GM21717 (cell line): ENCODE measurements around the gene FLRT1.

Source experiments
- ATAC-seq: cut with Tn5 transposase; IDR thresholded peaks from one replicate; pipeline ENCODE4 v1.9.1; 2021; ENCODE audit warnings: mild to moderate bottlenecking, moderate library complexity; ENCODE audit not compliant: unreplicated experiment

The FLRT1 gene

GRCh38 chr11:64023712-64024710 lies 11.7 kb upstream of the FLRT1 start:
- no peak for ATAC-seq

GRCh38 chr11:64025205-64025604 lies 10.5 kb upstream of the FLRT1 start:
- no peak for ATAC-seq

GRCh38 chr11:64026575-64027205 lies 9.0 kb upstream of the FLRT1 start:
- no peak for ATAC-seq

GRCh38 chr11:64027651-64028397 lies 7.9 kb upstream of the FLRT1 start:
- ATAC-seq: no peak

DNA sequence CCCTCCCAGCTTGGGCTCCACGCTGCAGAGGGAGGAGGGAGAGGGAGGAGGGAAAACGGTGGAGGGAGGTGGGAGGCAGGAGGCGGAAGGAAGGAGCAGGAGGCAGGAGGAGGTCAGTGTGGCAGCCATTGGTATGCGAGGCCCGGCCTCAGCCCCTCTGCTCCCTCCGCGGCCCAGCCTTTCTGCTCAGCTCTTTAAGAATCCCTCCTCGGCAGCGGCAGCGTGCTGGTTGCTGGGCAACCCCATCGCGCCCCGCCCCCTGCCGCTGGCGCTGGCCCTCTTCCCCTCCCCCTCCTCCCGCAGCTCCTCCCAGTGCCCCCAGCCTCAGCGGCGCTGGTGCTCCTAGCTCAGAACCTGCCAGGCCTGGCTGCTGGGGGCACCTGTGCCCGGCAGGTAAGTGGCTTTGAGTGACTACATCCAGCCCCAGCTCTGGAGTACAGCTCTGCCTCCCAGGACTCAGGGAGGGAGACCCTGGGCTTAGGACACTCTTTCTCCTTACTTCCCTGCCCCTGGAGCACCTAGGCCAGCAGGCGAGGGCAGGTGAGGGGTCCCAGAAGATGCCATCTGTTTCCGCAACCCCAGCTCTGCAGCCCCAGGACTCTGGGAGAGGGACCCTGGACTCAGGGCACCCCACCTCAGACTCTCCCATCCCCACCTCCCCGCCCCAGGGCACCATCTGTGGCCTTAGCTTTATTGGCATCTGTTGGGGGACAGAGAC lies 7.2 kb upstream of the FLRT1 start:
- ATAC-seq: no peak

- no peak for ATAC-seq
Measured at GRCh38 chr11:64029773-64030172, 6.0 kb upstream of the FLRT1 start.

DNA sequence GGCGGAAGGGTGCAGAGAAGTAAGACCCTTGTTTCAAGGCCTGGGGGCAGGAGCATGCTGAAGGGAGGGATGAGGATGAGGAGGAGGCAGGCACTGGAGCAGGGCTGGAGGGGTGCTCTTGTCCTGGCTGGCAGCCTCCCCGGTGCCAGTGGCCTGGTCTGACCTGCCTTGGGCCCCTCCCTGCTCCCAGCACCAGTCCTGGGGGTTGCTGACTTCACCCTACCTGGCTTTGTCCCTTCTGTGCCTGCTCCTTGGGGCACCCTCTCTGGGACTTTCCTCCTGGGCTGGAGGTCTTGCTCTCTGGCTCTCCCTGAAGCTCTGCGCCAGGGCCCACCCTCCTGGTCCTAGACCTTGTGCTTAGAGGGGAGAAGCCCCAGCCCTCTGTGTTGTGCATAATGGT lies 4.7 kb upstream of the FLRT1 start:
- ATAC-seq: no peak

DNA sequence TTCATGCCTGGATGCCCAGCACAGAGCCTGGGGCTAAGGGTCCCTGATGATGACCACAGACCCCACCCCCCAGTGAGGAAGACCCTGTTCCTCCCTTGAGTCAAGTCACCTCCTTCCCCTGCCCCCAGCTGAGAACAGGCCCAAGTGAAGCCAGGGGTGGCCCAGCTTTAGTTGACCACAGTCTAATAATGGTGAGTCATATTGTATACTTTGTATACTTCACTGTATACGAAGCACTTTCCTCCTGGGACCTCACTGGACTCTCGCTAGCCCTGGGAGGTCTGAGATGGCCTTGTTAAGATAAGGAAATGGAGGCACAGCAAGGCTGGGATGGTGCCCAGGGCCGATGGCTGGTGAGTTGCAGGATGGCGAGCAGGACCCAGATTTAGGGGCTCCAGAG lies 3.7 kb upstream of the FLRT1 start:
- ATAC-seq: no peak

DNA sequence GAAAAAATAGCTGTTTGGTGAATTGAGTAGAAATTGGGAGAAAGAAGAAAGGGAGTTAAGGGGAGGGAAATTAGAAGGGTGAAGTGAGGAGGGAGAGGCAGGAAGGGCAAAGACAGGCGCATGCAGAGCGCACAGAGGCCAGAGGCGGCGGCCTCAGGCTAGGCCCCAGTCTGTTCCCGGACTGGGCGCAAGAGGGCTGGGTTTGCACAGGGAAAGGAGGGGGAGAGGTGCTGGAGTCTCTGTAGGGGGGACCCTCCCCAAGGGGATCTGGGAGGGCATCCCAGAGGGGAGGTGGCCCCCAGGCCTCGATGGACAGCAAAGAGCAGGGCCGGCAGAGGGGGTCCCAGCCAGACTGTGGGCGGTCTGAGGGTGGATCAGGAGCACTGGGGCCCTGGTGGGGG lies 1.3 kb upstream of the FLRT1 start:
- no peak for ATAC-seq

DNA sequence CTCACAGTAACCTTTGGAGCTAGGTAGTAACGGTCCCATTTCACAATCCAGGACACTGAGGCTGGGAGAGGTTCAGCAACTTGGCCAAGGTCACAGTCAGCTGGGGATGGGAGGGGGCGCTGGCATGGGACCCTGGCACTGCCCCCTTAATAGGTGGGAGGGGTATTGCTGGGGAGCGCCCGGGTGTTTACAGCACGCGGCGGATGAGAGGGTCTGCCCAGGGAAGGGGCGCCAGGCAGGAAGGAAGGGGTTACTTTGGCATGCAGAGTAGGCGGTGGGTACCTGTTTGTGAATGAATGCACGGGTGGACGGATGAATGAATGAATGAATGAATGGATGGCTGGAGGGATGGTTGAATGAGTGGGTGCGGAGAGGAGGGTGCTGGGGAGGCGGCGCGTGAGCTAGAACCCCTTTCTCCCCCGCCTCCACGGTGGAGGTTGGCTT lies 628 bp upstream of the FLRT1 start:
- ATAC-seq: no peak

GRCh38 chr11:64036087-64037026 lies 626 bp downstream of the FLRT1 start:
- no peak for ATAC-seq

GRCh38 chr11:64037027-64037634 lies 1.4 kb downstream of the FLRT1 start:
- ATAC-seq: no peak

- no peak for ATAC-seq
Measured at GRCh38 chr11:64038500-64038899, 2.8 kb downstream of the FLRT1 start.

DNA sequence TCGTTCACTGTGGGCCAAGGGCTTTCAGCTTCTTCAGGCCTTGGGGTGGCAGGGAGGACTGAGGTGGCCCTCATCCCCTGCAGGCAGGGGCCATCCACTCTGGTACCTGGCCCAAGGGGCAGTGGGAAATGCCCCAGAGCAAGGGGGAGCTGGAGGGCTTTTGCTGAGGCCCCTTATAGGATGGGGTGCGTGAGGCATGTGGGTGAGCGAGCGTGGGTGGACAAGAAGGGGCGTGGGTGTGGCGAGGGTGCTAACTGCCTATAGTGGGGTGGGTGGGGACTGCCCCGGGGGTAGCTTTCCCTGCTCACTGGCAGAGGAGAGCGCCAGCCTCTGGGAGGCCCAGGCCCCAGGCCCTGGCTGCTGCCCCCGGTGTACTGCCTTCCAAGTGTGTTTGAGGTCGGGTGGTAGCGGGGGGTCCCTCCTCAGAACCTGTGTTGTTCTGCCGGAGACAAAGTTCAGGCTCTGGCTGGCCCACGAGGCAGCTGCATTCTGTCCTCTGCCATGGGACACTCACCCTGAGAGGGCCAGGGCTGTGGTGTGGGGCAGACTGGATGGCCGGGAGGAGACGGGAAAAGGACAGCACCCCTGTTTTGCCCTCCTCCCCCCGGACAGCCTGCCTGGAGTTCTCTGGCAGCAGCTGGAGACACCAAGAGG lies 3.4 kb downstream of the FLRT1 start:
- ATAC-seq: no peak

- no peak for ATAC-seq
Measured at GRCh38 chr11:64040684-64041322, 5.1 kb downstream of the FLRT1 start.

DNA sequence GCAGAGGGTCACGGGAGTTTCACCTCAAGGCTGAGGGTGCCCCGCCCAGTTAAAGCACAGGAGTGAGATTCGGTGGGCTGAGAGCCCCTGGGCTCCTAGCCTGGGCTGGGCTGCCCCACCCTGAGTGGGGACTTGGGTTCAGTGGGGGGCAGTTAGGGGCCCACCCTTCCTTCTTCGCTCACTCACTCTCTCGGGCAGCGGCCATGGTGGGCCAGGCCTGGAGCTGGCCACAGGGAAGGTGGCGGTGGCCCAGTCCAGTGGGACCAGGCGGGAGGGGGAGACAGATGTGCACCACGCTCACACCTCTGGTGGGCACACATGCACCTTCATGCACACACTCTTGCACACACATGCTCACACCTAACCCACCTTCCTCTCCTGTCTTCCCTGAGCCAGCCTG lies 6.1 kb downstream of the FLRT1 start:
- no peak for ATAC-seq

DNA sequence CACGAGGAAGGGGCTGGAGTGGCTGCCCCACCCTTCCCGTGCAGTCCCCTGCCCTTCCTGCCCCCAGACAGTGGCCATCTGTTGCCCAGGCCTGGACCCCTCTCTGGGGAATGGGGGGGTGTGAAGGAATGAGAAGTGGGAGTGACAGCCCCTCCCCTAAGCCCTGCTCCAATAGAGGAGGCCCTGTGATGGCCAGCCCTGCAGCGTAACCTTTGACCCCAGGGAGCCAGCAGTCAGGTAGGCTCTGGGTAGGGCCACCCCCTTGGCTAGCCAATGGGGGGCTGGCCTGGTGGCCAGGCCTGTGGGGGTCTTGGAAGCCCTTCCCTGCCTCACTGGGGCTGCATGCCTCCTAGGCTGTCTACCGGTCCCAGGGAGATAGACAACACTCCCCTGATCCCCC lies 6.6 kb downstream of the FLRT1 start:
- ATAC-seq: no peak

DNA sequence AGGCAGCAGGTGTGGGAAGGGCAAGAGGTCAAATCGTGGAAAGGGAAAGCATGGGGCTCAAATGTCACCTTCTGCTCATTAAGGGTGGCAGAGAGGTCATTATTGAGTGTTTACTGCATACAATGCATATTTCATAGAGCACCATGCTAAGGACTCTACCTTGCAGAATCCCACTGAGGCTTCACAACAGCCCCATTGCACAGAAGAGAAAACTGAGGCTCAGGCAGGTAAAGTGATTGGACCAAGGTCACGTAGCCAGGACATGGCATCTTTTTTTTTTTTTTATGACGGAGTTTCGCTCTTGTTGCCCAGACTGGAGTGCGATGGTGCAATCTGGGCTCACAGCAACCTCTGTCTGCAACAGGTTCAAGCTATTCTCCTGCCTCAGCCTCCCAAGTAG lies 7.8 kb downstream of the FLRT1 start:
- no peak for ATAC-seq
